LNCAP (cell line): ENCODE data around the gene WNK1.

Experiments
- TF ChIP-seq, protein P1 (sequence below): fragments of 450-650 bp; IDR thresholded peaks from 2 replicates; pipeline ENCODE4 v1.5.1; 2017; ENCODE audit warnings: mild to moderate bottlenecking

WNK1 gene

GRCh38 chr12:954741-955140 lies 202.4 kb downstream of the WNK1 start:
- TF ChIP-seq, protein P1, sequence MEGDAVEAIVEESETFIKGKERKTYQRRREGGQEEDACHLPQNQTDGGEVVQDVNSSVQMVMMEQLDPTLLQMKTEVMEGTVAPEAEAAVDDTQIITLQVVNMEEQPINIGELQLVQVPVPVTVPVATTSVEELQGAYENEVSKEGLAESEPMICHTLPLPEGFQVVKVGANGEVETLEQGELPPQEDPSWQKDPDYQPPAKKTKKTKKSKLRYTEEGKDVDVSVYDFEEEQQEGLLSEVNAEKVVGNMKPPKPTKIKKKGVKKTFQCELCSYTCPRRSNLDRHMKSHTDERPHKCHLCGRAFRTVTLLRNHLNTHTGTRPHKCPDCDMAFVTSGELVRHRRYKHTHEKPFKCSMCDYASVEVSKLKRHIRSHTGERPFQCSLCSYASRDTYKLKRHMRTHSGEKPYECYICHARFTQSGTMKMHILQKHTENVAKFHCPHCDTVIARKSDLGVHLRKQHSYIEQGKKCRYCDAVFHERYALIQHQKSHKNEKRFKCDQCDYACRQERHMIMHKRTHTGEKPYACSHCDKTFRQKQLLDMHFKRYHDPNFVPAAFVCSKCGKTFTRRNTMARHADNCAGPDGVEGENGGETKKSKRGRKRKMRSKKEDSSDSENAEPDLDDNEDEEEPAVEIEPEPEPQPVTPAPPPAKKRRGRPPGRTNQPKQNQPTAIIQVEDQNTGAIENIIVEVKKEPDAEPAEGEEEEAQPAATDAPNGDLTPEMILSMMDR = no peak

GRCh38 chr12:955939-956338 lies 203.6 kb downstream of the WNK1 start:
- TF ChIP-seq, protein P1 = no peak

DNA sequence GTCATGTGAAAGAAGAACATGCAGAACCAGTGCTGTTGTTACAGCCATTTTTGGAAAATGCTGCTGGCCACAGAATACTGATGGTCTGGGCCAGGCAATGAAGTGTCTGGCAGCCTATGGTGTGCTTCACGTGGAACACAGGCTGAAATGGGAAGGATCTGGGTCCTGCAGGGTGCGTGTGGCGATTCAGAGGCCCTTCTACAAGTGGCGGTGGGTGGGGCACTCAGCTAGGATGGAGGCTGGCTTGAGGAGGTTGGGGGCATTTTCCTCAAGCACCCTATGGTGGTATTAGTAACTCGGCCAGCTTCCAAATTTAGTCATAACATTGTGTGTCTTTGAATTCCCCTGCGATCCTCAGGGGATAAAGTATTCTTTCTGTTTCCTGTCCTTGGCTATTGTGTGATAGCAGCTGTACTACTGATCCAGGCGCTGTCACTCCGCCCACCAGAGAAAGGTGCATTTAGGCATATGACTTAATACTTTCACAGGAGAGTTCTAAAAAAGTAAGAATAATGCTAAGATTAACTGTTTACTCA lies 206.3 kb downstream of the WNK1 start:
- TF ChIP-seq, protein P1 = no peak
